SKM-1 treated with dmso at 0.1 percent for 144 hours (cell line): ENCODE data around the gene TMEM214.

Source experiments
- DNase-seq: peaks from one replicate; lab custom pipeline; 2025; ENCODE audit not compliant: unreplicated experiment; lab: John Stamatoyannopoulos, UW

TMEM214 gene

GRCh38 chr2:27038631-27039339 lies 6.0 kb downstream of the TMEM214 start:
- DNase-seq, result no peak

- no peak for DNase-seq
Measured at GRCh38 chr2:27039426-27039825, 6.7 kb downstream of the TMEM214 start.

- no peak for DNase-seq
Measured at GRCh38 chr2:27039871-27040270, 7.1 kb downstream of the TMEM214 start.

- DNase-seq, result no peak
Measured at GRCh38 chr2:27040282-27040681, 7.5 kb downstream of the TMEM214 start.

GRCh38 chr2:27041752-27042151 lies 9.0 kb downstream of the TMEM214 start:
- no peak for DNase-seq

- no peak for DNase-seq
Measured at GRCh38 chr2:27042159-27042661, 9.4 kb downstream of the TMEM214 start.

- DNase-seq, result no peak
Measured at GRCh38 chr2:27042985-27043634, 10.3 kb downstream of the TMEM214 start.

GRCh38 chr2:27049422-27050280 lies 16.9 kb downstream of the TMEM214 start:
- DNase-seq, result no peak

GRCh38 chr2:27050281-27050995 lies 17.7 kb downstream of the TMEM214 start:
- DNase-seq, result peak; percentile 94

GRCh38 chr2:27050996-27051901 lies 18.5 kb downstream of the TMEM214 start, which contains the start of gene AGBL5:
Gene AGBL5, plus strand, starts transcription at chr2:27051668. Its CDS starts 1,291 bp downstream, at chr2:27052959.
- DNase-seq, result peak; percentile 92

GRCh38 chr2:27051902-27052645 lies 19.3 kb downstream of the TMEM214 start:
- no peak for DNase-seq

GRCh38 chr2:27053321-27053720 lies 20.6 kb downstream of the TMEM214 start:
- no peak for DNase-seq

GRCh38 chr2:27053776-27054175 lies 21.0 kb downstream of the TMEM214 start:
- DNase-seq, result no peak

GRCh38 chr2:27054721-27055120 lies 22.0 kb downstream of the TMEM214 start:
- no peak for DNase-seq

- DNase-seq, result no peak
Measured at GRCh38 chr2:27057184-27057583, 24.4 kb downstream of the TMEM214 start.

- DNase-seq, result no peak
Measured at GRCh38 chr2:27058210-27058609, 25.4 kb downstream of the TMEM214 start.

GRCh38 chr2:27059141-27059820 lies 26.5 kb downstream of the TMEM214 start:
- no peak for DNase-seq

GRCh38 chr2:27060323-27060722 lies 27.6 kb downstream of the TMEM214 start:
- DNase-seq, result no peak

- DNase-seq, result no peak
Measured at GRCh38 chr2:27065128-27065527, 32.4 kb downstream of the TMEM214 start.
